ENCODE data around the gene DMRTB1.

The DMRTB1 gene

DNA sequence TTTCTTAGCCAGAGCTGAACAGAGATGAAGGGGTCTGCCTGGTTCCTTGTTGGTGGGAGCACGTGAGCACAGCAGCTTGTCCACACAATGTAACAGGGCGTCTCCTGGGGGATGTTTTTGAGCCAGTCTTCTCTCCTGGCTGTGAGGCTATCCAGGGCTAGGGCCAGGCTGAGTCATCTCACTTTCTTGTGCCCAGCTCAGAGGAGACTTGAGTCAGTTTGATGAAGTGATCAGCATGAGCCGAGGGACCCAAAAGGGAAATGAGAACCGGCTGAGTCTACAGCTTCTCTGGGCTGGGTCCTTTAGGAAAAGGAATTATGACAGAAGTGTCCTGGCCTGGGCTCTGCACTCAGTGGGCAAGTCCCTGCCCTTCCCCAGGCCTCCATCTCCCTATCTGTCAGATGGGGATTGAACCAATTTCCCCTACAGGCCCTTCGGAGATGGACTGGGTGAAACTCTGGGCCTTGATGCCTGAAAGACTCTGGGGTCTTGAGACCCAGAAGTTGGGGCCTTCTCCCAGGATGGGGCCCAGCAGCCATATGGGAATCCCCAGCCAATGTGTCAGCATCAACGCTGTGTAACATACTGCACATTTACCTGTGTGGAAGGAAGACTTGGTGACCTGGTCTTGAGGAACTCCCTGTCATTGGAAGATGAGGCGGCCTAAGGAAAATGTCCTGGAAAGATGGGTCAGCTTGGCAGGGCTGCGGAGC, 36.6 kb downstream of the DMRTB1 start:
- no peak for DNase-seq

DNA sequence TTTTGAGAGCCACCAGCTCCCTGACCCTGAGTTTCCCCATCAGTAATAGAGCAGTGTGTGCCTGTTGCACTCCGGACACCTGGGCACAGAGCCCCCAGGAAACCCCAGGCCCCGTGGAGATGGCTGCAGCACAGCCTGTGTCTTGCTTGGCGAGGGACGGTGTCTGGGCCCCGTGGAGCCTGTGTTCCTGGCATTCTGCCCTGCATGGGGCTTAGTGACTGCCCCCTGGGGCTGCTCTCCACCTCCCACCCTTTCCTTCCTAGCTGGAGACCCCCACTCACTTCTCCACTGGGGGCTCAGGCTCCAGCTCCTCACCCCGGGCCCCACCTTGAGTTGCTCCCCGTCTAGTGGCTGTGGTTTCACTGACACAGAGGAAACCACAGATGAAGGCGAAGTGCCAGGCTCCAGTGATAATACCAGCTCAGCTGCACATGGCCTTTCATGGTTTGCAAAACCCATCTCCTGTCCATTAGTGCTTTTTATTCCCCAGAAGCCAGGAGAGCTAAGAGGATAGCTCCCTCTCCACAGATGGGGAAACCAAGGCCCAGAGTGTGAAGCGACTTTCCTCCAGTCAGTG, 39.4 kb downstream of the DMRTB1 start:
- no peak for DNase-seq

DNA sequence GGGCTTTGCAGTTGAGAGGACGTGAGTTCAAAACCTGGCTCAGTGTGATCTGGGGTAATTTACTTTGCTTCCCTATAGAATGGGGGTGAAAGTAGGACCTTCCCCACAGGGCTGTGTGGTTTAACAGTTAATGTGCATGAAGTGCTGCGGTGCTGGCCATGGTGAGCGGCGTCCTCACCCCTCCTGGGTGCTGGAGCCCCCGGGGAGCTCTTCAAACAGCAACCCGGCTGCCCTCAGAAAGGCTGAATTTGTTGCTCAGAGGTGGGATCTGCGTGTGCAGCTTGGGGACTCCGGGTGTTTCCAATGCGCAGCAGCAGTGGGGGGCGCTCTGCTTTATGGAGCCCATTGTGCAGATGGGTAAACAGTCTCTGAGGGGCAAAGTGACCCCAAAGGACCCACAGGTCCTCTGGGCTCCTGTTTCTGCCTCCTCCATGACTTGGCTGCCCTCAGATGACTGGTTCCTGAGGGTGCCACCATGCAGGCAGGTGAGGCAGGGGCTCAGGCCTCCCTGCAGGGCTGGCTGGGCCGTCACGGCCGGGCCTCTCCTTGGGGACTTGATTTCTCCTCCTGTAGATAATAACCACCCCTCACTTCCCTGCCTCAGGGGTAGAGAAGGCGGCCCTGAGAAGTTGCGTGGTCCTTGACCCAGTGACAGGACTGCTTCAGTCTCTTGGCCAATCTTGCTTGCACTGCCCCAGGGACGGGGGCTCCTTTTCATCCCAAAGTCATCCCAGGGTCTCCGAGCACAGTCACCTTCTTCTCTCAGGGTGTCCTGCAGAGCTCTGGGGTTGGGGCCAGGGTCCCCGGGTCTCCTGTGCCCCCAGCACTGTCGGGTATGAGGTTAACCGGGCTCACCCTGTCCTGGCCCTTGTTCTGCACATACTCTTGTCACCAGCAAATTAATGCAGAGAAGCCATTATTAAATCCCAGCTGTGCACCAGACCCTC, 40.3 kb downstream of the DMRTB1 start:
- DNase-seq = no peak

DNA sequence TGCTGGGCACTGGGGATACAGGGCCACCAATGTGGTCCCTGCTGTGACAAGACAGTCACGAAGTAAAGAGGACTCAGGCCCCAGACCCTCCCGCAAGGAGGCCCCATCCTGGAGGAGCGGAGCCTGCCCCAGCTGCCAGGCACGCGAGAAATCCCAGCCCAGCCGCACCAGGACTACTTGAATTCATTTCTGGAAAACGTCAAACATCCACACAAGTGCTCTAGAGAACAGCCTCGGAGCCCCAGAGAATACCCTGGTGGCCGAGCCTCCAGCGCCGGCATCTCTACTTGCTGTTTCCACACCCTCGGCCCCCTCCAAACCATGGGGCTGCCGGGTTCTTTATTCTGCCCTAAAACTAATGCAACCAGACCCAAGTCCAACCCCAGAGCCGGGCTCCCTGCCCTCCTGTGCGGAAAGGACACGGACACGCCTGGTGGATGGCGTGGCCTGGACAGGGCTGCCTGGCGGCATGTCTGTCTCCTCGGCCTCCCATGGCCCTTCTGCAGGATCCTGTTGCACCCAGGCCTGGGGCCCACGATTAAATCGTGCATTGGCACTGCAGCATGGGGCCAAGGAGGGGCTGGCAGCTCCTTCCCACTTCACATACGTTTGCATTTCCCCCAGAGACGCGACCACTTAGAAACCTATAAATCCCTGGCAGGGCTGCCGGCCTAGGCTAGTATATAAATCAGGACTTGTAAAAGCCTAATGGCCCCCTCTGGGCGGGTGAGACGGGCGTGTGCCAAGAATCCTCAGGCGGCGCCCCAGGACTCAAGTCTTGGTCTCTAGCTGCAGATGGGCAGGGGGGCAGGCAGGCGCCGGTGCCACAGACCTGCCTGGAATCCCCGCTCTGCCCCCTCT, 41.2 kb downstream of the DMRTB1 start:
- no peak for DNase-seq

DNA sequence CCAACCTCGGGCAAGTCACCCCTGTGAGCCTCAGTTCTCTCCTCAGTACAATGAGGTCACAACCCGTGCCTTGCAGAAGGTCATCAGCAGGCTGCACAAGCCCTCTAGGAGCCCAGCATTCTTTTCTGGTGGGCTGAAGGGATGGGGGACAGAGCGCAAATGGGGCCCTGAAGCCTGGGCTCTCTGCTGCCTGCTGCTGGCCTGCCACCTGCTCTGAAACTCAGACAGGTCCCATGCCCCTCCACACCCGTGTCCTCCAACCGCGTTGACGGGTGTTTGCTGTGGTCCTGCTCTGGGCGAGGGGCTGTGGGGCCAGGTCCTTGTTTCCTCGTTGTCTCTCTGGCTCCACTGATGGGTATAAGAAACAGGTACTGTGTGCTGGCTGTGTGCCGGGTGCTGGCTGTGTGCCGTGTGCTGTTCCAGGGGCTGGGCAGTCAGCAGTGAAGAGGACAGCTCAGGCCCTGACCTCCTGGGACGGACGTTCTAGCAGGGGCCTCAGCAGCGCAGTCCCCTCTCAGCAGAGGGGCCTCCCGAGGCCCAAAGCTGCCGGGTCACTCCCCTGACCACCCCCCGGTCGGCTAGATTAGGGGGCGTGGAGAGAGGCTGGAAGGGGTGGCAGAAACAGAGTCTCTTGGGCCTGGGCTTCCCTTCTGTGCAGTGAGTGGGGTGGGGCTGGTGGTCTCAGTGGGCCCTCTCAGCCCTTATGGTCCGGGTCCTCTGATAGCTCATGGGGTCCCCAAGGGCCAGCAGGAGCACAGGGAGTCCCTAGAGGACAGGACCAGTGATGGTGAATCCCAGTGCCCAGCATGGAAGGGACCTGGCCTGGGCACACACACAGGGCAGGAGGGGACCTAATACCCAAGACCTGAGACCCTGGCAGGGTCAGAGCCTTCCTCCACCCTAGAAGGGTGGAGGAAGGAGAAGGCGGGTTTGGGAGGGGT, 42.1 kb downstream of the DMRTB1 start:
- DNase-seq = no peak

DNA sequence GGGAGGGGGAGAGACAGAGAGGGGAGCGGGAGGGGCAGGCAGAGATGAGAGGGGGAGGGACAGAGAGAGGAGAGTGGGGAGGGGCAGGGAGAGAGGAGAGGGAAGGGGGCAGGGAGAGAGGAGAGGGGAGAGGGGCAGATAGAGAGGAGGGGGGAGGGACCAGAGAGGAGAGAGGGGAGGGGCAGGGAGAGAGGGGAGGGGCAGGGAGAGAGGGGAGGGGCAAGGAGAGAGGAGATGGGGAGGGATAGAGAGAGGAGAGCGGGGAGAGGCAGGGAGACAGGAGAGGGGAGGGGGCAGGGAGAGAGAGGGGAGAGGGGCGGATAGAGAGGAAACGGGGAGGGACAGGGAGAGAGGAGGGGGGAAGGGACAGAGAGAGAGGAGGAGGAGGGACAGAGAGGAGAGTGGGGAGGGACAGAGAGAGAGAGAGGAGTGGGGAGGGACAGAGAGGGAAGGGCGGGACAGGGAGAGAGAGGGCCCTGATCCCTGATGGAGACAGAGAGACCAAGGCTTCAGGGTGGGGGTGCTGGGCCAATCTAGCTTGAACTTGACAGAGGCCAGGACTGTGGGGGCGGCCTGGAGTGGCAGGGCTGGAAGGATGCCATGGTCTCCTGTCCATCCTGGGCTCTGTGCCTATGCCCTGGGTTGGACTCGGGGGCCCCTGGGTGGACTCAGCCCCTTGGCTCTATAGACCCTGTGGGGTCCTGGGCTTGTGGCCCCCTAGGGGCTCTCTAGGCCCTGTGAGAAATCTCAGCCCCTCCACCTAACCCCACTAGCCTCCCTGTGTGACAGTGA, 43.6 kb downstream of the DMRTB1 start:
- DNase-seq = no peak

DNA sequence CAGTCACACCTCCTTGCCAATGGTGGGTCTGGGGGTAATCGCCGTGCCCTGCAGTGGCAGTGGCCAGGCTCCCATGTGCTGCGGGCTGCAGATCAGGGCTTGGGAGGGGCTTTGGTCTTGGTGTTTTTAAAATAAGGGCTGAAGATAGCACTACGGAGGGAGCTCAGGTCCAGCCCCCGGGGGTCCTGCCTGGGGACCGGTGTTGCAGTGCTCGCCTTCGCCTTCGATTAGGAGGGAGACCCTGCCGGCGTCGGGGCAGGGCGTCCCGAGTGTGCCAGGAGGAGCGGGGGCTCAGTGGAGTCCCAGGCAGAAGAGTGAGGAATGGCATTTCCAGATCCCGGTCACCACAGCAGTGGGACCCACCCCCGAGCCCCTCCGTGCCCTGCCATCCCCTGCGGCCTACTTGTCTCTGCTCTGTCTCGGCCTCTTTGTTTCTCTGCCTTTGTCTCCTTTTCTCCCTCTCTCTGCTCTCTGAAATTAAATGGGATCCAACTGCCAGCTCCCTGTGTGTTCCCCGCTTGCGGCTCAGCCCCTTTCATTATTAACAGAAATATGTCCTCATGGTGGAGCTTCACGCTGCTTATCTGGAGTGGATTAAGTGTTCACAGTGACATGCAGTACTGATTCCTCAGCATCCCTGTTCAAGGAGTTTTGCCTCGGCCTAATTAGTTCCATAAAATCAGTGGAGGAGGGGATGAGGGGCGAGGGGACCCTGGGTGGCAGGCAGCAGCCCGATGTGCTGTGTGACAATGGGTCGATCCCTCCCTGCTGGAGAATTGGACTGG, 44.4 kb downstream of the DMRTB1 start:
- DNase-seq = no peak

DNA sequence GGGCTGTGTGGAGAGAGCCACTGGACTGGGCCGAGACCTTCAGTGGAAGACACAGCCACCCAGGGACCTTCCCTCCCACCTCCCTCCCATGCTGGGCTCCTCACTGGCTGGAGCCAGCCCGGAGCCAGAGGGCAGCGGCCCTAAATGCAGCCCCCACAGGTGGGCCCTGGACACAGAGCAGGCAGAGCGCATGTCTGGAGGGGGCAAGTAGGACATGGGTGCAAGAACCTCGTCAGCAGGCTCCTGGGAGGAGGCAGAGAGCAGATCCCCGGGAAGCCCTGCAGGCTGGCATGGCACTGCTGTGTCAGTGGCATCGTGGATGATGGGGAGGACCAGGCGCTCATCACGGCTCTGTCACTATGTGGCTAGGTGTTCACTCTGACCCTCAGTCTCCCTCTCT, 45.7 kb downstream of the DMRTB1 start:
- no peak for DNase-seq

DNA sequence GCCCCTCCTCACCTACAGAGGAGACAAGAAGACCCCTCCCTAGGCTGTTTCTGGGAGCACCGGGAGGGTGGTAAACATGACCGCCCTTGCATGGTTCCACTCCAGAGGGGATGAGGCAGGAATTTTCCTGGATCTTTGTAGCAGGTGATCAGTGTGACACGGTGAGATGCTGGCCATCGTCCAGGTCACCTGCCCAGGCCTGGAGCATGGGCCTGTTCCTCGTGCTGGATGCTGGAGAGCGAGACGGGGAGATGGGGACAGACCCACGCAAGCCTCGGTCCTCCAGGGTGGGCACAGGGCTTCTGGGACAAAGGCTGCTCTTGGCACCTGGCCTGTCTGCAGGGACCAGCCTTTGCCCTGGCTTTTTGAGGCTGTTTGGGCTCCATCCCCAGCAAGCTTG, 46.2 kb downstream of the DMRTB1 start:
- DNase-seq = no peak

DNA sequence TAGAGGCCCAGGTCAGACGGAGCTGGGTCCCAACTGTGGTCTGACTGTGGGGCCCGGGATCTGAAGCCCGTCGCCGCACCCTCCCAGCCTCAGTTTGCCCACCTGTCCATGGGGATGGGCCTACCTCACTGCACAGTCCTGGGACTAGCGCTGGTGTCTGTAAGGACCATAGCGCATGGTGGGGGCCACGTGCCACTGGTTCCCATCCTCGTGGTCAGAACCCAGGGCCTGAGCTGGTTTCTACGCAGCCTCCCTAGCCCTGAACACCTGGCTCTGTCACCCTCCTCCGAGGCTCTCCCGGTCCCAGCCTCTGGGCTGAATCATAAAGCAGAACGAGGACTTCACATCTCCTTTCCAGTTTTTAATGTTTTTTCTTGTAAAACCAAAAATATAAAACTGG, 46.7 kb downstream of the DMRTB1 start:
- DNase-seq = no peak

DNA sequence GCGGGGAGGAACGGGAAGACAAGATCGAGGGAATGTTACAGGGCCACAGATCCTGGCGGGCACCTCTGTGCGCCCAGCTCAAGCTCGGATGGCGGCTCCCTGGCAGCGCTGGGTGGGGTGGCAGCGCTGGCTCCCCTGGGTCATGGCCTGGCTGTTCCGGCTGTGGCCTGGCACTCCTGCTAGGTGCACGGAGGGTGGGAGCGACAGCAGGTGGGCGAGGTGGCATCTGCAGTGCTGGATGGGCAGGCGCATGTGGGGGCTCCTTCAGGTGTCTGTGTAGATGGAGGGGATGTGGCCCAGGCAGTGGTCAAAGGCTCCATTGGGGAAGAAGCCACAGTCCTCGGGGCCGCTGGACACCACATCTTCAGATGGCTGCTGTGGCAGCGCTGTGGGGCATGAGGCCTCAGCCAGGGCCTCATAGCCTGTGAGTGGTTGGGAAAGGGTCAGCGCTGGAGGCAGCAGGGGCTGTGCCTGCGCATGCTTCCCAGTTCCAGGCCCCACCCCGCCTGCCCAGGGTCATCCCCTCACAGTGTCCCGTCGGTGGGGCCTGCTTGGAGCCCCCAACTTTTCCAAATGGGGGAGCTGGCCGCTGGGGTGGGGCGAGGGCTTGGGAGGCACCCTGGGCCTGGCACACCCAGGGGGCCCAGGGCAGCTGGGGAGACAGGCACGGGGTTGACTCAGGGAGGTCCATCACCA, 47.3 kb downstream of the DMRTB1 start:
- DNase-seq = no peak

DNA sequence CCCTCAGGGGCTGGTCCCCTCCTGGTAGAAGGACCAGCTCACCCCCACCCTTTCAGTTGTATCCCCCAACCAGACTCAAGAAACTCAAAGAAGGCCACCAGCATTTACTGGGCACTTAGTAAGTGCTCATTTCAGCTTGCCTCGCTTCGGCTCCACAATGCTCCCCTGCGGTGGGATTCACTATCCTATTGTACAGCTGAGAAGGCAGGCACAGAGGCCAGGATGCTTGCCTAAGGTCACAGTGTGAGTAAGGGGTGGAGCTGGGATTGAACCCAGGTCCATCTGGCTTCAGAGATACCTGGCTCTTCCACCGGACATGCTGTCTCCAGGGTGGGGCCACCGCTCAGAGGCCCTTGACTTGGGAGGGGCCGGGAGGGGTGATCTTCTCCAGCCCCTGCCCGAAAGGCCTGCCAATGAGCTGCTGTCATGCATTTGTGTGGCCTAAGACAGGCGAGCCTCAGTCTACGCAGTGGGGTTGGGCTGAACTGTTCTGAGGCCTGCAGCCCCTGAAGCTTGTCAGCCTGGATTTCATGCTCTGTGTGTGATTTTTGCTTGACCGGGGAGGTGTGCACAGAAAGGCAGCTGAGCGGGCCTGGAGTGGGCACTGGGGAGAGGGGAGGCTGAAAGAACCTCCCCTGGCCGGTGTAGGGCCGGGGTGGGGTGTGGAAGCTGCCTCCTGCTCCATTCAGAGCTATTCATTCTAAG, 48.1 kb downstream of the DMRTB1 start:
- no peak for DNase-seq

DNA sequence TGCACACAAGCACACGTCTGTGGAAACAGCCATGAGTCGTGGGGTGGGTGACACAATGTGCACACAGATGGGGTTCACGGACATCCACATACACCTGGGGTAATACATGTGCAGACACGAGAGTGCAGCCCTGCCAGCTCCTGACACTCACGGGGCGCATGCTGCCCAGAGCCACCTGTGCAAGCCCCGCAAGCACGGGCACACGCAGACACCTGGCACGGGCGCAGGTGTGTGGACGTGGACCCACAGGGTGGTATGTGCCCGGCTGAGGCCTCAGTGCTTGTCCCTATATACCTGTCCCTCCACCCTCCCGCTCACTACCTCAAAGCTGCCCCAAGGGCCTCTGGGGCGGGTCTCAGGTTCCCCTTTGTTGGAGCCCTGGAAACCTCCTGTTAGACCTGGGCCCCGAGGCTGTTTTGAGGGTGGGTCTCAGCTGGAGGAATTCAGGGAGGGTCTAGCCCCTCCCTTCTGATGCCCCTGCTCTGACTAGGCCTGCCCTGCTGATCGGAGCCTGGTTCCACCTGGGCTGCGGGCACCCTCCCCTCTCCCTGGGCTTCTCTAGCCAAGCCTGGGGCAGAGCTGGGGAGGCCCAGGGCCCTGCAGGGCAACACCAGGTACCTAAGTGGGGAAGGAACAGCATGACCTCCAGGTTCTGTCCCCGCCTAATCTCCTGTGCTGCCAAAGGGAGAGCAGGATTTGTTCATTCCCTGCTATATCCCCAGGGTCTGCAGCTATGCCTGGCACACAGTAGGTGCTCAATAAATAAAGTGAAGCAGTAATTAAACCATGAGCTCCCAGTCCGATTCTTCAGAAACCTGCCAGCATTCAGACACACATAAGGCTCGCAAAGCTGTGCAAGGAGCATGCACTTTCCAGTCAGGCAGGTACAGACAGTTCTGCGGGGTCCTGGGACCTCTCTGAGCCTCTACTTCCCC, 49.1 kb downstream of the DMRTB1 start:
- no peak for DNase-seq

DNA sequence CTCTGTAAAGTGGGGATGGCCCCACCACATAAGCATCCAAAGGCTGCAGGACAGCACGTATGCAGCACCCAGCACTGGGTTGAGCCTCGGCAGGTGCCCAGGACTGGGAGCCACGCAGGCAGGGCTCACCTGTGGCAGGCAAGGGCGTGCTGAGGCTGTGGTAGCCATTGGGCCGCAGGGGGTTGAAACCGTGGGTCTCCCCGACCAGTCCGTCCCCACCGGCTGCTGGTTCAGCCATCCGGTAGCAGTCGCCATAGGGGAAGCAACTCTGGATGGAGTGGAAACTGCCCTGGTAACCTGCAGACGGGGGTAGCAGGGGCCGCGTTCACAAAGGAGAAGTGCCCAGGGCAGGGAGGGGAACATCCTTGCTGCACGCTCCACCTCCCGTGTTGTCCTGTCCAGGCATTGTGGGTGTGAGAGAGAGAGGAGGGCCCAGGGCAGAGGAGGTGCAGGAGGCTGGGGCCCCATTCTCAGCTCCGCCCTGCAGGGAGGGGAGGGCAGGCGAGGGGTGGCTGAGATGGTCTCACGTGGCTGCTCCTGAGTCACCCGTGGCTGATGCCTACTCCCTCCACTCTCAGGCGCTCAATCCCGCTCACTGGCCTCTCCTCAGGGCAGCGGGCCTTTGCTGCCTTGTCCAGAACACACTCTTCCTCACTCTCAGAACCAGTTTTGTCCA, 49.9 kb downstream of the DMRTB1 start:
- no peak for DNase-seq

DNA sequence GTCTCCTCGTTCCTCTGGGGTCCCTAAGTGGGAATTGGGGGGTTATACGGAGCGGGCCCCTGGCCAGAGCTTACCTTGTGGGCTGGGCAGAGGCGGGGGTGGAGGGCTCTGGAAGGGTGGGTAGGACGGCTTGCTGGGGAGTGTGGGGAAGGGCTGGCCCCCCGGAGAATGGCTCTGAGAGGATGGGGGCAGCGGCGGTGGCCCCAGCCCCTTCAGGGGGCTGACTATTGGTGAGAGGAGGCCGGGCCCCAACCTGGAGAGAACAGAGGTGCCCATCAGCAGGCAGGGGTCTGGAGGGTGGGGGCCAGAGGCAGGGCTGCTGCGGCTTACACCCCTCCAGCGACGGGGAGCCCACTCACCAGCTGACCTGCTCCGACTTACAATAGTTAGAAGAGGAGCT, 50.6 kb downstream of the DMRTB1 start:
- no peak for DNase-seq

DNA sequence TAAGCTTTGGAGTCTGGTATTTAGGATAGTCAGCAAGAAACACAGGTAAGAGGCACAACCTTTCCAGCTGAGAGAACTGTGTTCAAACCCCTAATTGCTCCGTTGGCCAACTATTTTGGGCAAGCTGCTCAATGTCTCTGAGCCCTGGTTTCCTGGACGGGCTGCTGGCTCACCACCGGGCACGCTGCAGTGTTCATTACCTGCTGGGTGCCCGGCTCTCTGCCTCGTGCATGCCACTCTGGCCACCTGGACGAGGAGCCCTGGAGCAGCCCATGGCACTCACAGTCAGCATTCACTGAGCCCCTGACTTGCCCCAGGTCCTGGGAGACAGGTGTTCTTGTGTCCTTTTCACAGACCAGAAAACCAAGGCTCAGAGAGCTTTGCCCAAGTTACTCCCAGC, 51.0 kb downstream of the DMRTB1 start:
- no peak for DNase-seq
